ENCODE data around the gene NUP107. TPM values are rescaled to one million over a fixed set of nuclear protein-coding genes. Genes with fewer than 3 reads are reported as not detected.
"Not testable (repeated sequence)": the region's sequence is repeated elsewhere in the genome, so short reads cannot be mapped to it uniquely, and the experiment has no call there.

NUP107 gene
- total RNA-seq, 1 experiment from 2014 or later: 99.0 TPM

- H3K27ac ChIP-seq (ENCODE audit: low read depth, low read length): peak overlapping the region; percentile 54
- BruUV-seq (replicated peaks); POLR2A ChIA-PET; H3K9me2 ChIP-seq (ENCODE audit: insufficient read depth); H3K79me2 ChIP-seq (ENCODE audit: insufficient read depth, low read length); ATAC-seq; H3K27me3 ChIP-seq (ENCODE audit: insufficient read depth, low read length); intact Hi-C loops (cut with micrococcal nuclease); H3K9me3 ChIP-seq (ENCODE audit: control insufficient read depth in 1 of 2, insufficient read depth in 1 of 2, low read depth in 1 of 2, low read length in 2 of 2); H4K20me1 ChIP-seq (ENCODE audit: insufficient read depth); DNase-seq (ENCODE audit: low read depth, low spot score); CTCF ChIA-PET; RAD21 ChIA-PET (ENCODE audit: low non-redundant PET in 1 of 2, low total read pairs in 2 of 2, uncharacterized antibody in 2 of 2, unreplicated experiment in 2 of 2); H3K36me3 ChIP-seq (ENCODE audit: control insufficient read depth in 1 of 2, insufficient read depth in 2 of 2, low read length in 2 of 2): not testable (repeated sequence)
- H2AFZ ChIP-seq (ENCODE audit: low read depth, low read length, poor library complexity, severe bottlenecking): peak overlapping the region; percentile 42
- H3K4me3 ChIP-seq (replicated peaks in 1 of 2; ENCODE audit: low read depth in 1 of 2, low read length in 2 of 2): peak overlapping the region; percentile 28 to 54; a peak in 3 of 4 replicates
- H3K4me2 ChIP-seq (ENCODE audit: low read length): peak overlapping the region; percentile 84
- peak overlapping the region; percentile 52 for H3K9ac ChIP-seq (ENCODE audit: low read length)
- H3K4me1 ChIP-seq (ENCODE audit: control insufficient read depth in 1 of 2, insufficient read depth in 2 of 2, low read length in 2 of 2): peaks cover 3 to 10% of the 10 kb centered on the region in 2 experiments; a peak in 3 of 4 replicates
Measured at GRCh38 chr12:68676854-68677253, 9.9 kb upstream of the NUP107 start.

GRCh38 chr12:68686262-68686594 lies 550 bp upstream of the NUP107 start:
- Histone ChIP-seq H3K79me2 (ENCODE audit: insufficient read depth, low read length) (peaks cover 42% of the 10 kb centered on the region), H4K20me1 (ENCODE audit: insufficient read depth) (no peaks in the 10 kb centered on the region), H2AFZ (ENCODE audit: low read depth, low read length, poor library complexity, severe bottlenecking) (no peak overlapping the region), H3K4me1 (ENCODE audit: control insufficient read depth in 1 of 2, insufficient read depth in 2 of 2, low read length in 2 of 2) (peaks cover 16 to 18% of the 10 kb centered on the region in 2 experiments; a peak in 3 of 4 replicates), H3K9ac (ENCODE audit: low read length) (peak overlapping the region; percentile 91), H3K36me3 (ENCODE audit: control insufficient read depth in 1 of 2, insufficient read depth in 2 of 2, low read length in 2 of 2) (peaks cover 0 to 7% of the 10 kb centered on the region in 2 experiments; a peak in 2 of 4 replicates), H3K4me2 (ENCODE audit: low read length) (peak overlapping the region; percentile 71), H3K9me2 (ENCODE audit: insufficient read depth) (no peaks in the 10 kb centered on the region), H3K9me3 (ENCODE audit: control insufficient read depth in 1 of 2, insufficient read depth in 1 of 2, low read depth in 1 of 2, low read length in 2 of 2) (no peaks in the 10 kb centered on the region), H3K4me3 (replicated peaks in 1 of 2; ENCODE audit: low read depth in 1 of 2, low read length in 2 of 2) (peak overlapping the region; percentile 77 to 99), H3K27me3 (ENCODE audit: insufficient read depth, low read length) (no peaks in the 10 kb centered on the region), H3K27ac (ENCODE audit: low read depth, low read length) (peak overlapping the region; percentile 72)
- ATAC-seq (no peak), DNase-seq (ENCODE audit: low read depth, low spot score) (no peak)
- intact Hi-C loops (cut with micrococcal nuclease): loop anchor here (2.0 to 5.0 kb wide), 2 partner anchors 74 to 321 kb away; partner anchors contain the start of gene RAP1B
- no peak for TF ChIP-seq SIN3A (IDR thresholded peaks at IDR 0.05; ENCODE audit: low read depth)
- TF ChIP-seq EGR1 (IDR thresholded peaks at IDR 0.05; ENCODE audit: low read depth): no peak
- no peak for TF ChIP-seq TCF7L2 (IDR thresholded peaks at IDR 0.05; ENCODE audit: borderline replicate concordance, extremely low read depth, insufficient read depth, insufficient read length)
- TF ChIP-seq REST (IDR thresholded peaks at IDR 0.05; ENCODE audit: low read depth): no peak
- no peak for TF ChIP-seq EZH2 (IDR thresholded peaks at IDR 0.05)
- TF ChIP-seq ZFX (IDR thresholded peaks at IDR 0.05): no peak
- no peak for TF ChIP-seq MAX (IDR thresholded peaks at IDR 0.05)
- no peak for TF ChIP-seq CBX3 (IDR thresholded peaks at IDR 0.05; ENCODE audit: low read depth)
- no peak for TF ChIP-seq SP1 (IDR thresholded peaks at IDR 0.05; ENCODE audit: low read depth)
- no peak for TF ChIP-seq ZBTB33 (IDR thresholded peaks at IDR 0.05; ENCODE audit: extremely low read depth, insufficient replicate concordance, low read length)
- CTCF ChIA-PET: no interaction called here
- BruUV-seq (replicated peaks): TSS peak; percentile 79
- RAD21 ChIA-PET (ENCODE audit: low non-redundant PET in 1 of 2, low total read pairs in 2 of 2, uncharacterized antibody in 2 of 2, unreplicated experiment in 2 of 2): no interaction called here
- POLR2A ChIA-PET: interaction anchor here (1.0 kb wide), 1 partner anchor 60 kb away, joined by 4 read pairs; the partner anchor contains the start of gene SLC35E3
